IMR-90 (cell line): ENCODE data around the gene RASSF5. TPM values are rescaled to one million over a fixed set of nuclear protein-coding genes. Genes with fewer than 3 reads are reported as not detected.

Source experiments
- ATAC-seq: fragments of 200-7000 bp; cut with Tn5 transposase; 2 replicates; pipeline ENCODE4 v1.9.1; 2020; ENCODE audit warnings: low read depth, mild to moderate bottlenecking, moderate library complexity
- BruUV-seq: library from RNA; stranded (reverse); fragments of 400-500 nt; replicated peaks from 2 replicates; lab custom pipeline; 2021; lab: Mats Ljungman, UMichigan
- CTCF ChIA-PET: fragments of 300-600 bp; formaldehyde crosslinking; extraction: SDS; loops from one replicate; lab custom pipeline; 2021; ENCODE audit warnings: antibody characterized with exemption; lab: Yijun Ruan, JAX
- POLR2A ChIA-PET: fragments of 300-600 bp; sonication (Branson Sonifier 250); formaldehyde crosslinking; loops from one replicate; lab custom pipeline; 2022; ENCODE audit warnings: antibody characterized with exemption; ENCODE audit not compliant: unreplicated experiment; lab: Charles Lee
- DNase-seq: peaks from one replicate; pipeline ENCODE4 v3.0.0; 2013
- H2AFZ ChIP-seq: replicated peaks from 2 replicates; pipeline ENCODE3; 2013; ENCODE audit warnings: low read length, mild to moderate bottlenecking; ENCODE audit not compliant: poor library complexity
- H2AK5ac ChIP-seq: 2 replicates; pipeline ENCODE4 v1.6.1; 2013; ENCODE audit warnings: low read depth, low read length, inconsistent platforms
- H2AK9ac ChIP-seq: replicated peaks from 2 replicates; pipeline ENCODE3; 2013; ENCODE audit warnings: mild to moderate bottlenecking, low read depth, low read length, moderate library complexity; ENCODE audit not compliant: poor library complexity
- H2BK120ac ChIP-seq: 2 replicates; pipeline ENCODE4 v1.6.1; 2013; ENCODE audit warnings: low read depth, low read length, inconsistent platforms
- H2BK15ac ChIP-seq: 3 replicates; pipeline ENCODE4 v1.6.1; 2013; ENCODE audit warnings: low read depth, low read length, inconsistent platforms
- H2BK20ac ChIP-seq: 2 replicates; pipeline ENCODE4 v1.6.1; 2013; ENCODE audit warnings: low read depth, mild to moderate bottlenecking, inconsistent platforms, low read length, moderate library complexity
- H2BK5ac ChIP-seq: 2 replicates; pipeline ENCODE4 v1.6.1; 2013; ENCODE audit warnings: mild to moderate bottlenecking, low read depth, low read length, inconsistent platforms; ENCODE audit not compliant: poor library complexity, severe bottlenecking
- H3K14ac ChIP-seq: replicated peaks from 2 replicates; pipeline ENCODE4 v1.6.1; 2013; ENCODE audit warnings: low read depth, low read length, inconsistent platforms
- H3K18ac ChIP-seq: 2 replicates; pipeline ENCODE4 v1.6.1; 2013; ENCODE audit warnings: low read depth, low read length, control low read depth
- H3K23ac ChIP-seq: 2 replicates; pipeline ENCODE4 v1.6.1; 2013; ENCODE audit warnings: low read depth, low read length, inconsistent platforms
- H3K27ac ChIP-seq: 2 replicates; pipeline ENCODE4 v1.5.1; 2013; ENCODE audit warnings: mild to moderate bottlenecking, control low read depth, low read length; ENCODE audit not compliant: insufficient read depth
- H3K27me3 ChIP-seq: 2 replicates; pipeline ENCODE4 v1.6.1; 2013; ENCODE audit warnings: low read length; ENCODE audit not compliant: control insufficient read depth, insufficient read depth
- H3K36me3 ChIP-seq: 2 replicates; pipeline ENCODE4 v1.6.1; 2013; ENCODE audit warnings: low read length, mixed read lengths; ENCODE audit not compliant: control insufficient read depth, insufficient read depth
- H3K4ac ChIP-seq: 2 replicates; pipeline ENCODE4 v1.6.1; 2013; ENCODE audit warnings: low read depth, low read length, inconsistent platforms
- H3K4me1 ChIP-seq: 2 replicates; pipeline ENCODE4 v1.6.1; 2013; ENCODE audit warnings: low read length, mixed read lengths; ENCODE audit not compliant: control insufficient read depth, insufficient read depth
- H3K4me2 ChIP-seq: 2 replicates; pipeline ENCODE4 v1.6.1; 2013; ENCODE audit warnings: low read depth, mild to moderate bottlenecking, control low read depth, low read length, moderate library complexity
- H3K4me3 ChIP-seq: 2 replicates; pipeline ENCODE4 v1.5.1; 2013; ENCODE audit warnings: low read depth, mild to moderate bottlenecking, control low read depth, low read length, moderate library complexity; ENCODE audit not compliant: insufficient read depth
- H3K56ac ChIP-seq: 2 replicates; pipeline ENCODE4 v1.6.1; 2013; ENCODE audit warnings: low read length, inconsistent platforms; ENCODE audit not compliant: insufficient read depth; ENCODE audit errors: extremely low read depth
- H3K79me1 ChIP-seq, 2 experiments: 2 replicates each; pipeline ENCODE4 v1.6.1; 2013; ENCODE audit warnings: low read length in 2 of 2, inconsistent platforms in 1 of 2, low read depth in 1 of 2
- H3K9ac ChIP-seq: 2 replicates; pipeline ENCODE4 v1.6.1; 2013; ENCODE audit warnings: low read depth, low read length, control low read depth
- H3K9me1 ChIP-seq: 2 replicates; pipeline ENCODE4 v1.6.1; 2013; ENCODE audit warnings: low read length, inconsistent platforms; ENCODE audit not compliant: insufficient read depth
- H3K9me3 ChIP-seq: 2 replicates; pipeline ENCODE4 v1.6.1; 2013; ENCODE audit warnings: low read length; ENCODE audit not compliant: control insufficient read depth, insufficient read depth
- H4K20me1 ChIP-seq: 2 replicates; pipeline ENCODE4 v1.6.1; 2013; ENCODE audit warnings: low read length, inconsistent platforms; ENCODE audit not compliant: insufficient read depth
- H4K5ac ChIP-seq: 2 replicates; pipeline ENCODE4 v1.6.1; 2013; ENCODE audit warnings: mild to moderate bottlenecking, low read depth, low read length, control low read depth
- H4K8ac ChIP-seq, 2 experiments: 2 replicates each; pipeline ENCODE4 v1.6.1; 2013; ENCODE audit warnings: low read depth in 2 of 2, low read length in 2 of 2, control low read depth in 1 of 2, inconsistent platforms in 1 of 2
- H4K91ac ChIP-seq: 2 replicates; pipeline ENCODE4 v1.6.1; 2013; ENCODE audit warnings: low read depth, low read length, inconsistent platforms; ENCODE audit not compliant: insufficient read depth
- BHLHE40 ChIP-seq: fragments of 150-350 bp; IDR thresholded peaks from 2 replicates; pipeline ENCODE4 v1.6.1; 2016; ENCODE audit warnings: mild to moderate bottlenecking, low read depth, low read length
- CEBPB ChIP-seq: IDR thresholded peaks from 2 replicates; pipeline ENCODE4 v1.6.1; 2012; ENCODE audit warnings: low read depth, low read length, improper control_type of control experiment
- CHD1 ChIP-seq: IDR thresholded peaks from 2 replicates; pipeline ENCODE4 v1.6.1; 2012; ENCODE audit warnings: low read depth, low read length, improper control_type of control experiment
- CTCF ChIP-seq: conservative IDR thresholded peaks from 2 replicates; pipeline ENCODE4 v1.5.1; 2012; ENCODE audit warnings: mild to moderate bottlenecking, low read depth, low read length, improper control_type of control experiment
- ELK1 ChIP-seq: fragments of 150-350 bp; IDR thresholded peaks from 2 replicates; pipeline ENCODE4 v1.6.1; 2016; ENCODE audit warnings: low read depth, mild to moderate bottlenecking, low read length, moderate library complexity, borderline replicate concordance
- FOS ChIP-seq: fragments of 150-350 bp; IDR thresholded peaks from 2 replicates; pipeline ENCODE4 v1.6.1; 2016; ENCODE audit warnings: low read depth, low read length
- MAFK ChIP-seq: IDR thresholded peaks from 2 replicates; pipeline ENCODE4 v1.6.1; 2012; ENCODE audit warnings: low read depth, low read length, improper control_type of control experiment
- MAZ ChIP-seq: IDR thresholded peaks from 2 replicates; pipeline ENCODE4 v1.6.1; 2012; ENCODE audit warnings: low read depth, mild to moderate bottlenecking, low read length, improper control_type of control experiment, moderate library complexity, borderline replicate concordance
- MXI1 ChIP-seq: IDR thresholded peaks from 2 replicates; pipeline ENCODE4 v1.6.1; 2012; ENCODE audit warnings: low read depth, mild to moderate bottlenecking, low read length, moderate library complexity, borderline replicate concordance
- POLR2A ChIP-seq: IDR thresholded peaks from 2 replicates; pipeline ENCODE4 v1.6.1; 2012; ENCODE audit warnings: mild to moderate bottlenecking, low read depth, low read length
- RAD21 ChIP-seq: IDR thresholded peaks from 2 replicates; pipeline ENCODE4 v1.6.1; 2012; ENCODE audit warnings: low read length, improper control_type of control experiment
- RCOR1 ChIP-seq: IDR thresholded peaks from 2 replicates; pipeline ENCODE4 v1.6.1; 2012; ENCODE audit warnings: mild to moderate bottlenecking, low read length, improper control_type of control experiment; ENCODE audit not compliant: insufficient replicate concordance
- RFX5 ChIP-seq: IDR thresholded peaks from 2 replicates; pipeline ENCODE4 v1.8.0; 2012; ENCODE audit warnings: low read depth, mild to moderate bottlenecking, low read length, moderate library complexity
- SMC3 ChIP-seq: fragments of 150-350 bp; IDR thresholded peaks from 2 replicates; pipeline ENCODE4 v1.6.1; 2016; ENCODE audit warnings: low read depth, mild to moderate bottlenecking, antibody characterized with exemption, low read length, moderate library complexity
- WGBS, 2 experiments: methylation state at CpG; one replicate each; pipeline versions ENCODE4 v1.1.5 to v1.1.7; 2013; ENCODE audit warnings: missing lambda C conversion rate in 2 of 2; ENCODE audit not compliant: insufficient read length in 1 of 2; ENCODE audit errors: extremely low coverage in 2 of 2; 5-methylcytosine and 5-hydroxymethylcytosine counted together
- dilution Hi-C: fragments of 300-500 bp; cut with HindIII; formaldehyde crosslinking; loops from one replicate; pipeline ENCODE4 v1.14.3; 2018; ENCODE audit warnings: low sequenced_read_pairs; ENCODE audit not compliant: unreplicated experiment
- in situ Hi-C: fragments of 300-500 bp; cut with MboI; formaldehyde crosslinking; loops from 3 replicates; pipeline ENCODE4 v1.14.3; 2019; ENCODE audit warnings: low sequenced_read_pairs, inconsistent platforms, mixed read lengths
- intact Hi-C: fragments of 100-400 bp; cut with micrococcal nuclease; formaldehyde crosslinking; loops from 2 replicates; pipeline ENCODE4 v1.10.0; 2022
- polyA plus RNA-seq, 3 experiments: library from polyadenylated mRNA; depleted of rRNA; stranded (reverse); fragments of >200 nt; gene quantifications; 2 replicates each; pipeline ENCODE4 v1.2.3, GENCODE V29; 2012; ENCODE audit warnings: low replicate concordance in 1 of 3
- total RNA-seq: library from RNA; depleted of rRNA; stranded (reverse); fragments of >200 nt; gene quantifications from 2 replicates; pipeline ENCODE4 v1.2.3, GENCODE V29; 2012
- TF ChIP-seq, protein P1 (sequence below): fragments of 150-350 bp; IDR thresholded peaks from 2 replicates; pipeline ENCODE4 v1.6.1; 2017; ENCODE audit warnings: mild to moderate bottlenecking, antibody characterized with exemption, low read length, low read depth

Gene RASSF5
- total and polyA plus RNA-seq, 2 of the 4 experiments (the other 2 are of a cell fraction): 0.18 to 1.1 TPM

DNA sequence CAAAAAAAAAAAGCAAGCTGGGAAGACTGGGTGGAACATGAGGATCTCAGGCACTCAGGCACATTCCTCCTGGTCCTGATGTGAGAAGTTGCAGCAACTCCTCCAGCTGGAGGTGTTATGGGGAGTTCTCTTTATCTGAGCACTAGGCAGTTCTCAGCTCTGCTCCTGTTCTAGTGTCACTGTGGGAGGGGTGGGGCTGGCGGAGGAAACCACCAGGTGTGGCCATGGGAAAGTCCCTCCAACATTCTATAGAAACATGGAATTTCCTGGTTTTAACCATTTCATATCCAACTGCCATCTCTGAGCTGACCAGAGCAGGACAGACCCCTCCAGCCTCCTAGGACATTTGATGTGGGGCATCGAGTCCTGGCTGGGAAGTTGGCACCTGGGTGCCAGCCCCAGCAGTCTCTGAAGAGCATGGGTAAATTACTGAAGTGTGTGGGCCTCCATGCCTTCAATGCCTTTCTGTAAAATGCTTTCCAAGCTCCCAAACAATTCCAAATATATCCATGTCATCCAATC is 37.9 kb upstream of the RASSF5 start:
- Histone ChIP-seq H2BK5ac (peak overlapping the region; percentile 90), H4K5ac (peak overlapping the region; percentile 40), H3K36me3 (peaks cover 7% of the 10 kb centered on the region; the same call in 1 of the 2 replicates), H4K8ac (peak overlapping the region; percentile 62 to 91), H2AFZ (peak overlapping the region; percentile 87), H3K4me1 (peaks cover 25% of the 10 kb centered on the region), H4K91ac (peak overlapping the region; percentile 74), H2BK20ac (peak overlapping the region; percentile 68; the same call in 1 of the 2 replicates), H3K9me3 (no peaks in the 10 kb centered on the region), H3K9ac (0 out of 2 replicates have a peak overlapping the region, but pooled peaks have one; percentile 7), H3K56ac (no peak overlapping the region), H3K27me3 (no peaks in the 10 kb centered on the region), H3K4me3 (no peak overlapping the region), H2AK5ac (peak overlapping the region; percentile 56), H2AK9ac (peak overlapping the region; percentile 58), H3K79me1 (peaks cover 19 to 28% of the 10 kb centered on the region in 2 experiments), H3K14ac (peak overlapping the region; percentile 82), H2BK15ac (0 out of 3 replicates have a peak overlapping the region, but pooled peaks have one; percentile 79), H3K27ac (peak overlapping the region; percentile 60), H3K9me1 (peaks cover 9% of the 10 kb centered on the region), H4K20me1 (no peaks in the 10 kb centered on the region), H3K18ac (peak overlapping the region; percentile 4; the same call in 1 of the 2 replicates), H2BK120ac (peak overlapping the region; percentile 84), H3K4me2 (peak overlapping the region; percentile 75; the same call in 1 of the 2 replicates), H3K23ac (no peak overlapping the region; the same call in 1 of the 2 replicates), H3K4ac (peak overlapping the region; percentile 26)
- dilution Hi-C loops: no loop called here
- POLR2A ChIA-PET: no interaction called here
- in situ Hi-C loops: no loop called here
- intact Hi-C loops: no loop called here
- no CpG with 5 or more reads among the region's 2 CpGs for WGBS, 2 experiments
- no TSS peak for BruUV-seq
- CTCF ChIA-PET: interaction anchor here (1.3 to 1.4 kb wide), 2 partner anchors 10 to 20 kb away, joined by 5 to 10 read pairs; no protein-coding TSS in a partner anchor
- DNase-seq (no peak), ATAC-seq (no peak)
- TF ChIP-seq CHD1 (no peak), BHLHE40 (no peak), POLR2A (no peak), MAFK (no peak), MXI1 (no peak), SMC3 (no peak), RAD21 (no peak), CEBPB (no peak), FOS (no peak), MAZ (no peak), RCOR1 (no peak), ELK1 (no peak), RFX5 (no peak), CTCF (no peak)
- TF ChIP-seq, protein P1, sequence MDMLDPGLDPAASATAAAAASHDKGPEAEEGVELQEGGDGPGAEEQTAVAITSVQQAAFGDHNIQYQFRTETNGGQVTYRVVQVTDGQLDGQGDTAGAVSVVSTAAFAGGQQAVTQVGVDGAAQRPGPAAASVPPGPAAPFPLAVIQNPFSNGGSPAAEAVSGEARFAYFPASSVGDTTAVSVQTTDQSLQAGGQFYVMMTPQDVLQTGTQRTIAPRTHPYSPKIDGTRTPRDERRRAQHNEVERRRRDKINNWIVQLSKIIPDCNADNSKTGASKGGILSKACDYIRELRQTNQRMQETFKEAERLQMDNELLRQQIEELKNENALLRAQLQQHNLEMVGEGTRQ: no peak
